Endothelial cell of umbilical vein (primary cell): Measurements from ENCODE around the gene ASMTL.

Experiments used
- EZH2 ChIP-seq: IDR thresholded peaks from 2 replicates; pipeline ENCODE4 v1.6.1; 2012; ENCODE audit warnings: borderline replicate concordance, low read depth, mild to moderate bottlenecking, moderate library complexity, low read length, inconsistent platforms; ENCODE audit not compliant: severe bottlenecking
- FOS ChIP-seq: IDR thresholded peaks from 2 replicates; pipeline ENCODE4 v1.6.1; 2011; ENCODE audit warnings: mild to moderate bottlenecking, low read length, moderate library complexity, borderline replicate concordance; ENCODE audit not compliant: insufficient read depth
- JUN ChIP-seq: IDR thresholded peaks from 2 replicates; pipeline ENCODE4 v1.6.1; 2011; ENCODE audit warnings: borderline replicate concordance, low read depth; ENCODE audit not compliant: insufficient read length, insufficient read depth
- MYC ChIP-seq: IDR thresholded peaks from one replicate; pipeline ENCODE4 v1.6.1; 2011; ENCODE audit warnings: mild to moderate bottlenecking, low read depth, low read length
- POLR2A ChIP-seq: IDR thresholded peaks from 2 replicates; pipeline ENCODE4 v1.6.1; 2012; ENCODE audit warnings: low read depth, mild to moderate bottlenecking, control low read depth, low read length
- POLR2AphosphoS5 ChIP-seq: IDR thresholded peaks from 2 replicates; pipeline ENCODE4 v1.6.1; 2012; ENCODE audit warnings: low read depth, mild to moderate bottlenecking, control low read depth, low read length, moderate library complexity; ENCODE audit not compliant: insufficient read depth
- TF ChIP-seq, protein P1 (sequence below), 2 donors: IDR thresholded peaks; 1 replicate in 1 of 2; 2 replicates in 1 of 2; pipeline ENCODE4 v1.5.1; 2011; ENCODE audit warnings: low read length in 2 of 2, mild to moderate bottlenecking in 2 of 2, moderate library complexity in 2 of 2, control low read depth in 1 of 2, inconsistent platforms in 1 of 2, low read depth in 1 of 2; ENCODE audit not compliant: insufficient read depth in 1 of 2; ENCODE audit errors: extremely low read depth in 1 of 2
- TF ChIP-seq, protein P2 (sequence below): IDR thresholded peaks from 2 replicates; pipeline ENCODE4 v1.6.1; 2011; ENCODE audit not compliant: insufficient read depth, insufficient read length

DNA sequence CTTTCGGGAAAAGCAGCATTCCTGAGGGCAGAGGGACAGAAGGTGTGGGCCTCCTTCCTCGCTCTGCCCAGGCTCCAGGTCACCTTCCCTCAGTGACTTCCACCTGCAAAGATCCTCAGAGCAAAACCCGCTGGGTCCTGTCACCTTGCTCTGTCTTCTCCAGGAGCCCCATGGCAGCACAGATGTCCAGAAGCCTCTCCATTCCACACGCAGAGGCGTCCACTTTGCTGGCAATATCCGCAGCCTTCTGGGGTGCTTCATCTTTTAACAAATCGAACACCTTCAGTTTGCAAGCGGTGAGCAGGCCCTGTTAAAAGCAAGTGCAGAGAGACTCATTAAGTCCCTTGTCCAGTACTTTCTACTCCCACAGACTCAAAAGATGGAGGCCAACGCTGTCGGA lies 27.3 kb downstream of the ASMTL start:
- no peak for TF ChIP-seq POLR2A
- TF ChIP-seq EZH2, result no peak
- TF ChIP-seq POLR2AphosphoS5, result no peak
- TF ChIP-seq, protein P1, sequence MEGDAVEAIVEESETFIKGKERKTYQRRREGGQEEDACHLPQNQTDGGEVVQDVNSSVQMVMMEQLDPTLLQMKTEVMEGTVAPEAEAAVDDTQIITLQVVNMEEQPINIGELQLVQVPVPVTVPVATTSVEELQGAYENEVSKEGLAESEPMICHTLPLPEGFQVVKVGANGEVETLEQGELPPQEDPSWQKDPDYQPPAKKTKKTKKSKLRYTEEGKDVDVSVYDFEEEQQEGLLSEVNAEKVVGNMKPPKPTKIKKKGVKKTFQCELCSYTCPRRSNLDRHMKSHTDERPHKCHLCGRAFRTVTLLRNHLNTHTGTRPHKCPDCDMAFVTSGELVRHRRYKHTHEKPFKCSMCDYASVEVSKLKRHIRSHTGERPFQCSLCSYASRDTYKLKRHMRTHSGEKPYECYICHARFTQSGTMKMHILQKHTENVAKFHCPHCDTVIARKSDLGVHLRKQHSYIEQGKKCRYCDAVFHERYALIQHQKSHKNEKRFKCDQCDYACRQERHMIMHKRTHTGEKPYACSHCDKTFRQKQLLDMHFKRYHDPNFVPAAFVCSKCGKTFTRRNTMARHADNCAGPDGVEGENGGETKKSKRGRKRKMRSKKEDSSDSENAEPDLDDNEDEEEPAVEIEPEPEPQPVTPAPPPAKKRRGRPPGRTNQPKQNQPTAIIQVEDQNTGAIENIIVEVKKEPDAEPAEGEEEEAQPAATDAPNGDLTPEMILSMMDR (IDR thresholded peaks at IDR 0.05; ENCODE audit: extremely low read depth in 1 of 2, insufficient read depth in 1 of 2, low read depth in 1 of 2, low read length in 2 of 2), result no peak
- TF ChIP-seq JUN, result no peak
- no peak for TF ChIP-seq MYC
- no peak for TF ChIP-seq FOS
- TF ChIP-seq, protein P2, sequence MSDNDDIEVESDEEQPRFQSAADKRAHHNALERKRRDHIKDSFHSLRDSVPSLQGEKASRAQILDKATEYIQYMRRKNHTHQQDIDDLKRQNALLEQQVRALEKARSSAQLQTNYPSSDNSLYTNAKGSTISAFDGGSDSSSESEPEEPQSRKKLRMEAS, result no peak
